GM19463 (cell line): ENCODE measurements around the gene PTPN3.

Experiments
- ATAC-seq: cut with Tn5 transposase; IDR thresholded peaks from one replicate; pipeline ENCODE4 v1.9.1; 2021; ENCODE audit warnings: mild to moderate bottlenecking, moderate library complexity; ENCODE audit not compliant: unreplicated experiment

The PTPN3 gene

GRCh38 chr9:109427886-109428285 is 70.2 kb downstream of the PTPN3 start:
- ATAC-seq: no peak

DNA sequence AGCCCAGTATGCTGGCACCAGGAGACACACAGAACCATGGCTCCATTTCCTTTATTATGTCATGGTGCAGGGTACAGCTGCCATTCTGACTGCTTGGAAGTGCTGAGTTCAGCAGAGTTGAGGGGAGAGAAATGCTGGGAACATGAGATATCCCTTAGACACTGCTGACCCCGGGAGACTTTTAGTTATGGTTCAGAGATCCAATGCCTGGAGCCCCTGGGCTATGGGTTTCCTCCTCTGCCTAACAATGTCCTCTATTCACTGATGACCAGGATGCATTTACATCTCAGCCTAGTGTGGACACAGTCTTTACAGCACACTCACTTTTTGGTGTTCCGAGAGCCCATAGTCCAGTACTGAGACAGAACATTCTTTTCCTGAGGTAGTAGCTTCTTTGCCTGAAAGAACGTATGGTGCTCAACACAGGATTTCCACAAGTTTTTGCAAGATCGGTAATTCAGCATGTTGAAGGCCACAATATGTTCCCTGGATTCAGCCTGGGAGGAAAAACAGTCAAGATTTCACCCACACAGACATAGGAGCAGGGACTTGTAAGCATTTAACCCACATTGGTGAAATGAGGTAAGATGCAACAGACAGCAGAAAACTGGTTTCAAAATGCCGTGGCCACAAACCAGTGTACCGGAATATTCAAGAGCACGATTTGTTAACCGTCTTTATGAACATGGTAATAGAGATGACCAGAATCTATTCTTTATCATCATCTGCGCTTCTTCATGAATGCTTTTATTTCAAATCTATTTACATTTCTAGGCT is 71.3 kb downstream of the PTPN3 start:
- no peak for ATAC-seq

DNA sequence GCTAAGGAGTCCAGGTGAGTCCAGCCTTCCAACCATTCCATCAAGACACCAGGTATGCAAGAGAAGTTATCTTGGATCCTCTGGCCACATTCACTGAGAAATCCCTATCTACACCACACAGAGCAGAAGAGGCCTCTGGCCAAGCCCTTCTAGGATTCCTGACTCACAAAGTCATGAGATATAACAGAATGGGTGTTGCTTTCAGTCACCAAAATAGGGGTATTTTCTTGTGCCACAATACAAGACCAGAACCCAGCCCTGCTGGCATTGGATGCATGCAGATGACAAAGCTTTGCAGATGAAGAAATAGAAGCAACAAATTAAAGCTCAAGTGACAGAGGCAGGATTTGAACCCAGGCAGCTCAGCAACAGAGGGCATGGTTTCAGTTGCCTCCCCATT is 73.5 kb downstream of the PTPN3 start:
- no peak for ATAC-seq

- no peak for ATAC-seq
These were observed 74.2 kb downstream of the PTPN3 start for GRCh38 chr9:109423877-109424276.

- ATAC-seq: peak; percentile 65
These were observed 75.5 kb downstream of the PTPN3 start for GRCh38 chr9:109422641-109423040.

- ATAC-seq: no peak
These were observed 76.8 kb downstream of the PTPN3 start for GRCh38 chr9:109421026-109421970.

DNA sequence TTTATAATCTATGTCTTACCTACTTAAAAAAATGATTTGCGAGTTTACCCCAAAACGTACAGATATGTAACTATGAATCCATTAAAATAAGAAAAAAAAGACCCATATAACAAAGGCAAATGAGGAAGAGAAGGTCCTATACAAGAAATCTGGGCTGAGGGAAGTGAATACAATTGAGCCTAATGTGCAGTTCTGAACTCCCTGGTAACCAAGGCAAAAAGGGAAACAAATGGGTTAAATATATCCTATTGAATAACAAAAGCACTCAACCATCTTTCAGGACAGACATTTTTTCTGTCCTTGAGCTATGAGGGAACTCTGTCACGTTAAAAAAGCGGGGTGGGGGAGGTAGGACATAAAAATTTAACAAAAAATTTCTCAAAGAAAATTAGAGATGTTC is 78.6 kb downstream of the PTPN3 start:
- ATAC-seq: no peak

DNA sequence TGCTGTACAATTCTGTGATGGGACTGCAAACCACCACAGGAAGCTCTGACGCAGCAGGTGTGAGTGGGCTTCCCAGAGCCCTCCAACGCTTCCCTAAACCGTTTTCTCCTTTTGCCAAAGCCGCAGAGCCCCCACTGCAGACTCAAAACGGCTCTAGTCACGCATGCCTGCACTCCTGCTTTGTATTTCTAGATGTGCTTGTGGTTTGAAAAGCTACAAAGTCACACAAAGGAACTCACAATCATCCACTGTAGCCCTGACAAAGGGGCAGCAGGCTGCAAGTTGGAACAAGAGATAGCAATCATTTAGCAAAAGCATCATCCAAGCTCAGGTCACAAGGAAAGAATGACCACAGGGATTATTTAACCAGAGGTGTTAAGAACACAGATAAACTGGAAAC is 79.3 kb downstream of the PTPN3 start:
- ATAC-seq: no peak

DNA sequence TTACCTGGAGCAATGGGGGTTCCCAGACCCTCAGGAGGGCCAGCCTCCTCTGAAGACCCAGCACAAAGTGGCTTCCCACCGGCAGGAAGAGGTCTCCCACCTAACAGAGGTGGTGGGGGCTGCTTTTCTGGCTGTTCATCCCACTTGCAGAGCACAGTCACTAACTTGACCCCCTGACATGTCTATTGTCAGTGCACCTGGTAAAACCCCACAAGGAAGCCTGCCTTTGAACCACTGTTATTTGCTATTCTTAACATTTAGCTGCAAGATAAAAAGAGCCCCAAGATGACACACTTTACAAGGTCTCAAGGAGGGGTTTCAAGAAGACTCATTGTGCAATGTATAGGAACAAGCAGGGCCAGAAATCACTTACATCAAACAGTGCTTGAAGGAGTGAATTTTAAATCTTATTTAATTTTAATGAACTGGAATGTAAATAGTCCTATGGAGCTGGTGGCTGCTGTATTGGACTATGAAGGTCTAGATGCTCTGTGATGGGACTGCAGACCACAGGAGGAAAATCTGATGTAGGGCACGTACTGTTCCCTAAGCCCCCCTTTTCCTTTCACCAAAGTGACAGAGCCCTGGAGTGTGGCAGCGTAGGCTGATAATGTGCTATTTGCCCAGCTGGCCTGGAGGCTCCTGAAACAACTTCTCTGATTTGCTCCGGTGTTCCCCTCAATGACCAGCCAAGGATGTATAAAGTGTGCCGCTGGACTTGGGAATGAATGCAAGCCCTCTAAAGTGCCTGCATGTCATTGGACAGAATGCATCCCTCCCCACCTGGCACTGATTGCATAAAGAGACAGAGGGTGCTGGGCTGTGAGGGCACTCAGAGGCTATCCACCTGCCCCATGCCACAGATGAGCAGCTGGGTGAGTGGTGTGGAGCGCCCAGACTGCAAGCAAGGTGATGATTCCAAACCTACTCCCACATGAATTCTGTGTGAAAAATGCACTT is 80.2 kb downstream of the PTPN3 start:
- no peak for ATAC-seq

- no peak for ATAC-seq
These were observed 81.1 kb downstream of the PTPN3 start for GRCh38 chr9:109417054-109417453.

DNA sequence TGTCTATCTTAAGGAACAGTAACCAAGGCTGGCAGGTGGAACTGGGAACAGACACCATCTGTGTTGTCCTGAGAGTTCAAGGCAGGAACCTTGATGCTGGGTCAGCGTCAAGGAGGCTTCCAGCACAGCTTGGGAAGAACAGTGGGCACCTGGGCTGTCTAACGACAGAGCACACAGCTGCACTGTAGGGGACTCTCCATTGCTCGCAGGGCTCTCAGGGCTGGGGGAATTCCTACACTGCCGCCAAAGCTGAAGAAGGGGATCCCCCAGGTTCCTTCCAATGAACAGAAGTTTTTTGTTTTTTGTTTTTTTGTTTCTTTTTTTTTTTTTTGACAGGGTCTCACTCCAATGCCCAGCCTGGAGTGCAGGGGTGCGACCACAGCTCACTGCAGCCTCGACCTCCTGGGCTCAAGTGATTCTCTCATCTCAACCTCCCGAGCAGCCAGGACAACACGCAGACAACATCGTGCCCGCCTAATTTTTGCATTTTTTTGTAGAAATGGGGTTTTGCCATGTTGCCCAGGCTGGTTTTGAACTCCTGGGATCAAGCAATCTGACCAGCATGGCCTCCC is 81.9 kb downstream of the PTPN3 start:
- ATAC-seq: peak; percentile 62

DNA sequence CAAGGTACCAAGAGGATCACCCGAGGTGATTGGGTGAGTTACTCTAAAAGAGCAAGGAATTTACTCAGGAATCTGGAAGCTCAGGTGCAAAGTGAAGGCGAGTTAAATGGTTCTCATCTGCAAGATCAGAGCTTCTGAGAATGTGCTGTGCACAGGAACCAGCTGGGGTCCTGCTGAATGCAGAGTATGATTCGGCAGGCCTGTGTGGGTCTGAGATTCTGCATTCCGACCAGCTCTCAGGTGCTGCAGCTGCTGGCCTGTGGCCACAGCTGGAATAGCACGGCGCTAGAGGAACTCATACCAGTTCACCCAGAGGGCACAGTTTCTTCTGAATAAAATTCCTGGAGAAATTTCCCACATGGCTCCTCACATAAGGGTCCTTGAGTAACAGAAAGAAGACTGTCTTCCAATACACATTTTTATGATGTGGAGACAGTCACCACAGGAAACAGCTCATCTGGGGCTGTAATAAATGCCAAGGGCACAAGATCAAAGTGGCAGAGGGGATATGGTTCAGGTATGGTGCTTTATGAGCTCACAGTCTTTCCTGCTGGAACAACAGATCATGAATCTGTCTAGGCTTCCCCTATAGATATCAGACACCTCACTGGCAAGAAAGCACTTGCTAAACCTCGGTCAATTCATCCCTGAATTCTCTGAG is 83.9 kb downstream of the PTPN3 start:
- ATAC-seq: no peak

DNA sequence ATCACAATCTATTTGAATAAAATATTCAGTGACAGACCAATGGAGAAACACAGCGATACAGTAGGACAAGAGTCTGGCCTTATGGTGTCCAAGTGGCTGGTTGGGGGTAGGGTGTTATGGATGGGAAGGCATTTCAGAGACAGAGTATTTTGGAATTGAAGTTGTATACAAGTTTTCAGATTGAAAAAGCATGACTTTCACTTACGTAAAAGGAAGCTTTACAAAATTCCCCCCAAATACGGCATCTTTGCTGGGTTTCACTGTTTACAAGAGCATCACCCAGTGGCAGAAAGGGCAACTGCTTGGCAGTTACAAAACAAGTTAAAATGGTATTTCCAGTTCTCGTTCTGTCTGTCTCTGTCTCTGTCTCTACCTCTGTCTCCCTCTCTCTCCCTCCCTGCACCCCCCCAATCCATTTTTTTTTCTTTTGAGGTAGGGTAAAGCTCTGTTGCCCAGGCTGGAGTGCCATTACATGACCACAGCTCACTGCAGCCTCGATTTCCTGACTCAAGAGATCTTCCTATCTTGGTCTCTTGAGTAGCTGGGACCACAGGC is 86.2 kb downstream of the PTPN3 start:
- ATAC-seq: peak; percentile 28

GRCh38 chr9:109411069-109411761 is 86.9 kb downstream of the PTPN3 start:
- ATAC-seq: peak; percentile 76

DNA sequence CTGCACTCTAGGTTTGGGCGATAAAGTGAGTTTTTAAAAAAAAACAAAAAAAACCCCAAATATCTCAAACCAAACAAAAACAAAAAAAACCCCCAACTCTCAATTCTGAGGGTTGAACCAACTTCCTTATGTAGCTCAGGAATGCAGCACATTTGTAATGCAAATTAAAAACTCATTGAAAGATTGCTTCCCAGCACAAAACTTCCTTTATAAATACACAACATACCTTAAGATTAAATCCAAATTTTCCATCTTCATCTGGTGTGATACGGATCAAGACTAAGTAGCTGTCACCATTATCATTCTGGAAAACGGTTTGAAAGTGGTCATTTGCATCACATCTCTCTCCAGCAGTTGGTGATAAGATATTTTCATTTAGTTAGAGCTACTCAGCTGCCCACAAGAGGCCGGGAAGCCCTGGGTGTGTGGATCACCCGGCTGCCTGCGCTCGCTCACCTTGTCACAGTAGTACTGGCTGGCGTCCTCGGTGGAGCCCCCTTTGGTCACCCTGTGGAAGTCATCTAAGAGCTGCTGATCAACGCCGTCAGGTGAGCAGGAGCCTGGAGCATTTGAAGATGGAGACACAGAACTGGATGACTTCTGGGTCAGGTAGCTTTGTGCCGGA is 88.2 kb downstream of the PTPN3 start:
- ATAC-seq: no peak

GRCh38 chr9:109408759-109409462 is 89.2 kb downstream of the PTPN3 start:
- ATAC-seq: no peak

DNA sequence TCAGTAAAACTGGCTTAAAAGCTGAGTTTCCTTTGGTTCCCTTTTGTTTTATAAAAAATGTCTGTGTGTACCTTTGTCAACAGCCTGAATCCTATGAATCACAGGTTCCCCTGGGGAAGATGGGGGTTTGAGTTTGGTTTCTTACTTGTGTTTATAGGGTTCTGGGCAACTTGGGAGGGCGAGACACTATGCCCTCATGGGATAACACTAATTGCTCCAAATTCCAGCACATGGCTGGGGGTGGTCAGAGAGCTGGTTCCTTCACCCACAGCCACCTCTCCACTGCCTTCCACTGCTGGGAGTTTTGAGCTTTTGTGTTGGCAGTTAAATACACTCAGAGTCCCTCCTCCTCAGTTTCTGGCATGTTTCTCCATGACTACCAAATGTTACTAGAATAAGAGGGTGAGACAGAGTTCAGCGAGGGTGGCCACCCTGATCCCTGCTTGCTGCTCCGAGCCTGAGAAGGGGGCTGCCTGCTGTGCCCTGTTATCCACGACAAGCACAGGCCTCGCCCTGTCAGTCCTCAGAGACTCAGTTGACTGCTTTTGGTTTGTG is 94.3 kb downstream of the PTPN3 start:
- ATAC-seq: no peak

- no peak for ATAC-seq
These were observed 95.0 kb downstream of the PTPN3 start for GRCh38 chr9:109403116-109403515.
